ENCODE results near the gene NOL7. TPM values are rescaled to one million over a fixed set of nuclear protein-coding genes. Genes with fewer than 3 reads are reported as not detected.

Gene NOL7
- total and polyA plus RNA-seq, 2 donors (not counting 3 experiments of a cell fraction or from before 2014, with no cell fraction given) = 36.3 to 80.0 TPM

DNA sequence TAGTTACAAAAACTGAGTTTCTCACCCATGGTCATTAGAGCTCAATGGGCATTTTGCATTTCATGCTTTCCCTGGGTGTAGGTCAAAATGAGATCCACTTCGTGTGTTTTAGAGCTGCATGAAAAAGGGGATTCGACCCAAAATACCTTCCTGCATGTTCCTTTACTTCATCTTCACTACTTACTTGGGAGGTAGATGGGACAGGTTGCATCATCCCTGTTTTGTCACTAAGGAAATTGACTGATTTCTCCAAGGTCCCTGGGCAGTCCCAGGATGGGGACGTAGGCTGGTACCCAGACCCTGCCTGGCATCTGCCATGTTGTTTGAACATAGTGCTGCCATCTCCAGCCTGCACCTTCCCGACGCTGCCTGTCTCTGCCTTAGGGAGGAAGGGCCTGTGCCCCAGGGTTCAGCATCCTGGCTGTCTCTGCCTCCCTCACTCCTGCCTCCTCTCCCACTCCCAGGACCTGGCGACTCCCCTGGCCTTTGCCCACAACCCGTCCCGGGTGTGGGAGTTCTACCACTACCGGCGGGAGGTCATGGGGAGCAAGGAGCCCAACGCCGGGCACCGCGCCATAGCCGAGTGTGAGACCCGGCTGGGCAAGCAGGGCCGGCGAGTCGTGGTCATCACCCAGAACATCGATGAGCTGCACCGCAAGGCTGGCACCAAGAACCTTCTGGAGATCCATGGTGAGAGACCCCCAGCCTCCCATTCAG is 23.8 kb upstream of the NOL7 start:
- Histone ChIP-seq H3K4me3 (replicated peaks in 1 of 3; ENCODE audit: insufficient read depth in 1 of 3, low read depth in 1 of 3, low read length in 3 of 3) (no peak overlapping the region), H3K27me3 (ENCODE audit: control insufficient read depth in 2 of 2, insufficient read depth in 2 of 2, low read length in 2 of 2) (no peaks in the 10 kb centered on the region), H3K27ac (ENCODE audit: insufficient read depth, low read depth, low read length) (no peak overlapping the region), H3K79me2 (ENCODE audit: control insufficient read depth, insufficient read depth, low read length) (no peaks in the 10 kb centered on the region), H3K9me1 (replicated peaks; ENCODE audit: control insufficient read depth, extremely low read depth, insufficient read depth, low read length) (no peaks in the 10 kb centered on the region), H3K9ac (replicated peaks; ENCODE audit: extremely low read depth, insufficient read depth, low read length) (no peak overlapping the region), H3K4me1 (ENCODE audit: control insufficient read depth, extremely low read depth, insufficient read depth, low read length) (no peaks in the 10 kb centered on the region), H3K9me3 (replicated peaks; ENCODE audit: control insufficient read depth, insufficient read depth, low read length) (no peaks in the 10 kb centered on the region), H4K20me1 (replicated peaks; ENCODE audit: control insufficient read depth, extremely low read depth, insufficient read depth, low read length) (no peaks in the 10 kb centered on the region), H3K4me2 (ENCODE audit: insufficient read depth, low read length) (no peak overlapping the region), H3K36me3 (ENCODE audit: control insufficient read depth in 2 of 2, extremely low read depth in 1 of 2, insufficient read depth in 2 of 2, low read length in 2 of 2) (peaks cover 0 to 11% of the 10 kb centered on the region in 2 experiments), H2AFZ (ENCODE audit: low read depth, low read length) (no peak overlapping the region)
- DNase-seq (ENCODE audit: low read depth, low spot score) (no peak), FAIRE-seq (no peak)
- POLR2A ChIA-PET = no interaction called here
- CTCF ChIA-PET = interaction anchor here (1.4 to 4.6 kb wide), 2 partner anchors 16 kb away, joined by 9 to 29 read pairs; partner anchors contain the start of gene SIRT5
- dilution Hi-C loops (cut with MboI; ENCODE audit: extremely low pct_ligation_motif_present, low sequenced_read_pairs) (no loop called here), intact Hi-C loops (cut with micrococcal nuclease) (no loop called here)
- no TSS peak for BruUV-seq (replicated peaks)
- TF ChIP-seq FOS (IDR thresholded peaks at IDR 0.05; ENCODE audit: borderline replicate concordance, insufficient read depth, low read length) = no peak

GRCh38 chr6:13593103-13593502 is 22.0 kb upstream of the NOL7 start:
- intact Hi-C loops (cut with micrococcal nuclease) = no loop called here
- ChIA-PET POLR2A (no interaction called here), CTCF (interaction anchor here (0.6 to 4.6 kb wide), 5 partner anchors 18 to 263 kb away, joined by 3 to 29 read pairs (median 3); partner anchors contain the start of genes NOL7 and SIRT5)

More at GRCh38 chr6:13593103-13593502, 22.0 kb upstream of the NOL7 start:
- FAIRE-seq (no peak), DNase-seq (ENCODE audit: low read depth, low spot score) (no peak)
- Histone ChIP-seq H3K36me3 (ENCODE audit: control insufficient read depth in 2 of 2, extremely low read depth in 1 of 2, insufficient read depth in 2 of 2, low read length in 2 of 2) (peaks cover 0 to 12% of the 10 kb centered on the region in 2 experiments), H3K4me2 (ENCODE audit: insufficient read depth, low read length) (no peak overlapping the region), H4K20me1 (replicated peaks; ENCODE audit: control insufficient read depth, extremely low read depth, insufficient read depth, low read length) (no peaks in the 10 kb centered on the region), H3K9ac (replicated peaks; ENCODE audit: extremely low read depth, insufficient read depth, low read length) (no peak overlapping the region), H3K9me3 (replicated peaks; ENCODE audit: control insufficient read depth, insufficient read depth, low read length) (no peaks in the 10 kb centered on the region), H3K9me1 (replicated peaks; ENCODE audit: control insufficient read depth, extremely low read depth, insufficient read depth, low read length) (no peaks in the 10 kb centered on the region), H3K79me2 (ENCODE audit: control insufficient read depth, insufficient read depth, low read length) (no peaks in the 10 kb centered on the region), H2AFZ (ENCODE audit: low read depth, low read length) (no peak overlapping the region), H3K4me1 (ENCODE audit: control insufficient read depth, extremely low read depth, insufficient read depth, low read length) (no peaks in the 10 kb centered on the region), H3K27ac (ENCODE audit: insufficient read depth, low read depth, low read length) (no peak overlapping the region), H3K27me3 (ENCODE audit: control insufficient read depth in 2 of 2, insufficient read depth in 2 of 2, low read length in 2 of 2) (no peaks in the 10 kb centered on the region), H3K4me3 (replicated peaks in 1 of 3; ENCODE audit: insufficient read depth in 1 of 3, low read depth in 1 of 3, low read length in 3 of 3) (no peak overlapping the region)
- no TSS peak for BruUV-seq (replicated peaks)
- TF ChIP-seq FOS (IDR thresholded peaks at IDR 0.05; ENCODE audit: borderline replicate concordance, insufficient read depth, low read length) = no peak
- no peak for TF ChIP-seq JUN (IDR thresholded peaks at IDR 0.05; ENCODE audit: borderline replicate concordance, insufficient read depth, insufficient read length, low read depth)
- TF ChIP-seq MYC (IDR thresholded peaks at IDR 0.05; ENCODE audit: low read depth, low read length) = no peak
- no peak for TF ChIP-seq CTCF (IDR thresholded peaks at IDR 0.05; ENCODE audit: extremely low read depth in 1 of 2, insufficient read depth in 1 of 2, low read depth in 1 of 2, low read length in 2 of 2)
- no peak for TF ChIP-seq EZH2 (IDR thresholded peaks at IDR 0.05; ENCODE audit: borderline replicate concordance, low read depth, low read length, severe bottlenecking)
- dilution Hi-C loops (cut with MboI; ENCODE audit: extremely low pct_ligation_motif_present, low sequenced_read_pairs) = no loop called here
